GM12878 (cell line): ENCODE results near the gene ETS1. TPM values are rescaled to one million over a fixed set of nuclear protein-coding genes. Genes with fewer than 3 reads are reported as not detected.
A peak's percentile ranks its signal among the peaks of the same experiment; 100 is the strongest.

Experiments
- ATAC-seq: fragments of 200-7000 bp; cut with Tn5 transposase; 3 replicates; pipeline ENCODE4 v1.9.1; 2020; ENCODE audit warnings: mild to moderate bottlenecking, moderate library complexity
- BruUV-seq: library from RNA; stranded (reverse); fragments of 400-500 nt; replicated peaks from 2 replicates; lab custom pipeline; 2021; lab: Mats Ljungman, UMichigan
- CTCF ChIA-PET: fragments of 300-600 bp; sonication (Branson Sonifier 250); formaldehyde crosslinking; extraction: SDS; loops from one replicate; lab custom pipeline; 2021; ENCODE audit warnings: inconsistent platforms; lab: Yijun Ruan, JAX
- POLR2A ChIA-PET: fragments of 350-600 bp; formaldehyde crosslinking; extraction: SDS; loops from one replicate; lab custom pipeline; 2021; ENCODE audit warnings: inconsistent platforms; lab: Charles Lee
- RAD21 ChIA-PET: fragments of 300-600 bp; sonication (Branson Sonifier 250); formaldehyde crosslinking; loops from one replicate; lab custom pipeline; 2023; ENCODE audit warnings: antibody characterized with exemption; ENCODE audit not compliant: unreplicated experiment; lab: Charles Lee
- SMC1A ChIA-PET: fragments of 300-600 bp; sonication (Branson Sonifier 250); formaldehyde crosslinking; loops from one replicate; lab custom pipeline; 2023; ENCODE audit not compliant: unreplicated experiment, uncharacterized antibody; lab: Charles Lee
- DNase-seq: peaks from one replicate; pipeline ENCODE4 v3.0.0-alpha.2; 2011; ENCODE audit warnings: low read depth, low spot score
- FAIRE-seq: peaks from 3 replicates; lab custom pipeline; 2011; peaks lifted over from hg19 to GRCh38; lab: Jason Lieb, UNC
- H2AFZ ChIP-seq: 2 replicates; pipeline ENCODE4 v1.6.0; 2011; ENCODE audit warnings: low read depth, low read length, control low read depth; ENCODE audit not compliant: control insufficient read depth
- H3K27ac ChIP-seq: 2 replicates; pipeline ENCODE4 v1.5.1; 2011; ENCODE audit warnings: control low read depth; ENCODE audit not compliant: control insufficient read depth, insufficient read depth
- H3K27me3 ChIP-seq, 2 experiments: replicated peaks in 1 of 2; 2 replicates each; pipeline versions ENCODE4 v1.6.0 to v1.6.1; 2011; ENCODE audit warnings: low read length in 1 of 2; ENCODE audit not compliant: control insufficient read depth in 2 of 2, insufficient read depth in 2 of 2
- H3K36me3 ChIP-seq, 2 experiments: 2 replicates each; pipeline ENCODE4 v1.5.1; 2011; ENCODE audit warnings: low read length in 1 of 2; ENCODE audit not compliant: control insufficient read depth in 2 of 2, insufficient read depth in 2 of 2
- H3K4me1 ChIP-seq: 2 replicates; pipeline ENCODE4 v1.6.1; 2011; ENCODE audit warnings: mild to moderate bottlenecking, low read length, moderate library complexity, mixed read lengths; ENCODE audit not compliant: control insufficient read depth, insufficient read depth
- H3K4me2 ChIP-seq: 2 replicates; pipeline ENCODE4 v1.6.0; 2011; ENCODE audit warnings: control low read depth; ENCODE audit not compliant: control insufficient read depth, insufficient read depth
- H3K4me3 ChIP-seq: fragments of 200-600 bp; sonication (generic); 2 replicates; pipeline ENCODE4 v1.5.1; 2016
- H3K79me2 ChIP-seq: 2 replicates; pipeline ENCODE4 v1.6.0; 2011; ENCODE audit warnings: low read length; ENCODE audit not compliant: control insufficient read depth, insufficient read depth
- H3K9ac ChIP-seq: 2 replicates; pipeline ENCODE4 v1.8.0; 2011; ENCODE audit warnings: low read length, control low read depth, mixed read lengths; ENCODE audit not compliant: control insufficient read depth, insufficient read depth
- H3K9me3 ChIP-seq: replicated peaks from 3 replicates; pipeline ENCODE4 v1.5.1; 2011; ENCODE audit warnings: mild to moderate bottlenecking, low read length; ENCODE audit not compliant: control insufficient read depth, insufficient read depth
- H4K20me1 ChIP-seq: 2 replicates; pipeline ENCODE4 v1.6.0; 2011; ENCODE audit not compliant: control insufficient read depth, insufficient read depth
- CEBPB ChIP-seq, 2 experiments: fragments of 150-350 bp in 1 of 2; IDR thresholded peaks; 2 replicates each; pipeline ENCODE4 v1.6.1; 2012 to 2014; ENCODE audit warnings: low read depth in 2 of 2, low read length in 2 of 2, borderline replicate concordance in 1 of 2, inconsistent platforms in 1 of 2
- FOS ChIP-seq: IDR thresholded peaks from 3 replicates; pipeline ENCODE4 v1.6.1; 2011; ENCODE audit warnings: borderline replicate concordance; ENCODE audit not compliant: insufficient read length; ENCODE audit errors: extremely low read depth
- FOXK2 ChIP-seq: fragments of 450-650 bp; IDR thresholded peaks from 2 replicates; pipeline ENCODE4 v1.6.1; 2017; ENCODE audit warnings: mild to moderate bottlenecking, moderate library complexity
- HDGF ChIP-seq: fragments of 450-650 bp; IDR thresholded peaks from 2 replicates; pipeline ENCODE4 v1.6.1; 2016; ENCODE audit warnings: antibody characterized with exemption
- MEF2B ChIP-seq: fragments of 450-650 bp; IDR thresholded peaks from 2 replicates; pipeline ENCODE4 v1.6.1; 2018; ENCODE audit warnings: mild to moderate bottlenecking, moderate library complexity; ENCODE audit not compliant: partially characterized antibody, poor library complexity, severe bottlenecking
- NR2C2 ChIP-seq: IDR thresholded peaks from 2 replicates; pipeline ENCODE4 v1.6.1; 2011; ENCODE audit warnings: borderline replicate concordance, low read depth; ENCODE audit not compliant: control insufficient read depth, insufficient read length
- RAD21 ChIP-seq: IDR thresholded peaks from 2 replicates; pipeline ENCODE4 v1.6.1; 2011; ENCODE audit warnings: mild to moderate bottlenecking, low read depth, low read length, moderate library complexity; ENCODE audit not compliant: insufficient read depth
- SMAD1 ChIP-seq: fragments of 450-650 bp; IDR thresholded peaks from 2 replicates; pipeline ENCODE4 v1.6.1; 2018; ENCODE audit warnings: mild to moderate bottlenecking, low read depth; ENCODE audit not compliant: partially characterized antibody
- SMARCA5 ChIP-seq: fragments of 450-650 bp; IDR thresholded peaks from 2 replicates; pipeline ENCODE4 v1.6.1; 2017; ENCODE audit warnings: mild to moderate bottlenecking
- SRF ChIP-seq, 2 experiments: IDR thresholded peaks; 2 replicates each; pipeline ENCODE4 v1.6.1; 2011; ENCODE audit warnings: low read depth in 2 of 2, low read length in 2 of 2, mild to moderate bottlenecking in 1 of 2, moderate library complexity in 1 of 2
- SUZ12 ChIP-seq: fragments of 200-600 bp; sonication (generic); IDR thresholded peaks from one replicate; pipeline ENCODE4 v1.6.1; 2018; ENCODE audit warnings: antibody characterized with exemption, mild to moderate bottlenecking; ENCODE audit not compliant: unreplicated experiment
- TAF1 ChIP-seq: IDR thresholded peaks from 2 replicates; pipeline ENCODE4 v1.6.1; 2011; ENCODE audit warnings: mild to moderate bottlenecking, low read depth, low read length, borderline replicate concordance
- TARDBP ChIP-seq: IDR thresholded peaks from 2 replicates; pipeline ENCODE4 v1.6.1; 2016; ENCODE audit warnings: borderline replicate concordance
- YY1 ChIP-seq: IDR thresholded peaks from 2 replicates; pipeline ENCODE4 v1.6.1; 2011; ENCODE audit warnings: low read depth, mild to moderate bottlenecking, low read length
- ZNF207 ChIP-seq: fragments of 450-650 bp; IDR thresholded peaks from 2 replicates; pipeline ENCODE4 v1.6.1; 2014; ENCODE audit warnings: antibody characterized with exemption, mild to moderate bottlenecking, borderline replicate concordance
- WGBS: methylation state at CpG from one replicate; pipeline ENCODE4 v1.1.6; 2016; ENCODE audit warnings: low lambda C conversion rate; ENCODE audit not compliant: insufficient replicate concordance, insufficient coverage; ENCODE audit errors: missing lambda C conversion rate; 5-methylcytosine and 5-hydroxymethylcytosine counted together
- in situ Hi-C: fragments of 300-500 bp; cut with MboI; formaldehyde crosslinking; loops from 9 replicates; pipeline ENCODE4 v1.14.3; 2018; ENCODE audit warnings: mixed read lengths
- intact Hi-C: fragments of 100-400 bp; cut with micrococcal nuclease; formaldehyde crosslinking; loops from one replicate; pipeline ENCODE4 v1.14.2; 2022; ENCODE audit not compliant: unreplicated experiment
- polyA plus RNA-seq, 11 experiments: library from polyadenylated mRNA; depleted of rRNA in 4 of 11; unstranded in 6 of 11; stranded (reverse) in 5 of 11; fragments of >200 nt; fragmentation: Nextera tagmentation in 4 of 11; fragmentation: Illumina TruSeq in 1 of 11; extraction: Ambion mirVana in 4 of 11; extraction: Trizol in 1 of 11; gene quantifications; 1 replicate in 1 of 11; 2 replicates in 10 of 11; pipeline versions ENCODE4 v1.2.1 to v1.2.3, GENCODE V29; 2011 to 2016; ENCODE audit warnings: inconsistent platforms in 2 of 11, missing spikeins in 2 of 11, low read depth in 1 of 11
- total RNA-seq, 4 experiments: library from RNA; depleted of rRNA in 3 of 4; stranded (reverse); fragments of >200 nt in 3 of 4; fragmentation: Illumina TruSeq in 1 of 4; extraction: Trizol in 1 of 4; gene quantifications; 2 replicates each; pipeline versions ENCODE4 v1.2.1 to v1.2.3, GENCODE V29; 2013 to 2021
- TF ChIP-seq, protein P1 (sequence below): fragments of 450-650 bp; IDR thresholded peaks from 2 replicates; pipeline ENCODE4 v1.6.1; 2014; ENCODE audit warnings: mild to moderate bottlenecking
- TF ChIP-seq, protein P2 (sequence below): fragments of 450-650 bp; IDR thresholded peaks from 2 replicates; pipeline ENCODE4 v1.6.1; 2017; ENCODE audit warnings: low read depth, mild to moderate bottlenecking, moderate library complexity
- TF ChIP-seq, protein P3 (sequence below): IDR thresholded peaks from 2 replicates; pipeline ENCODE4 v1.6.1; 2011; ENCODE audit warnings: mild to moderate bottlenecking, low read depth, low read length, moderate library complexity; ENCODE audit not compliant: insufficient replicate concordance

ETS1 gene
- total and polyA plus RNA-seq, 10 of the 15 experiments (the other 5 are each of a cell fraction or from before 2014, with no cell fraction given), result 12.5 to 112 (median 55.5) TPM

DNA sequence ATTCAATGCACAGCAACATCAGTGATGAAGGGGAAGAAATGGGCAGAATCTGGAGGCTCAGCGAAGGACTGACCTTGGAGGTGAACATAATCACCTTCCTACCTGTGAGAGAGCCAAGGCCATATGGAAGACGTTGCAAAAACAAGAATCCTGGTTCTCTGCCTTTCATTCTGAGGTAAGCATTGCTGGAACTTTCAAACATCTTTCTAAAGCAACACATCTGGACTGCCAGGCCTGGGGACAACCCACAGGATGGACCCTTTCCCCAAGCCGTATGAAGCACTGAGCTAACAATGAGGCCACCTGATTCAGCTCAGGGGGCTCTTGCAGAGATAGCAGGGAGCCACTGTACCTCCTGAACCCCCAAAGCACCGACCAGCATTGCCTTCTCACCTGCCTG is 70.5 kb downstream of the ETS1 start:
- Histone ChIP-seq H3K27ac (peak overlapping the region; percentile 96; the same call in 1 of the 2 replicates), H3K79me2 (peaks cover 99% of the 10 kb centered on the region), H3K4me2 (peak overlapping the region; percentile 93), H2AFZ (no peak overlapping the region), H3K9ac (peak overlapping the region; percentile 97), H3K27me3 (no peaks in the 10 kb centered on the region), H3K9me3 (no peaks in the 10 kb centered on the region), H4K20me1 (no peaks in the 10 kb centered on the region), H3K4me1 (peaks cover 3% of the 10 kb centered on the region; the same call in 1 of the 2 replicates), H3K4me3 (peak overlapping the region; percentile 96), H3K36me3 (peaks cover 3 to 12% of the 10 kb centered on the region in 2 experiments)
- peak; percentile 3; the same call in 1 of the 3 replicates for ATAC-seq
- RAD21 ChIA-PET, result interaction anchor here (0.7 to 10.3 kb wide), 17 partner anchors 9 to 314 kb away, joined by 3 to 144 read pairs (median 6); no protein-coding TSS in a partner anchor
- no peak for DNase-seq
- WGBS, result 19% methylated on average over 4 of the region's 4 CpGs
- POLR2A ChIA-PET, result interaction anchor here (0.6 to 6.7 kb wide), 12 partner anchors 14 to 218 kb away, joined by 3 to 41 read pairs (median 4); no protein-coding TSS in a partner anchor
- intact Hi-C loops (loop anchor here (2.0 to 5.0 kb wide), 3 partner anchors 34 to 240 kb away; no protein-coding TSS in a partner anchor), in situ Hi-C loops (no loop called here)
- CTCF ChIA-PET, result interaction anchor here (1.0 to 5.8 kb wide), 11 partner anchors 7 to 227 kb away, joined by 3 to 43 read pairs (median 5); no protein-coding TSS in a partner anchor
- SMC1A ChIA-PET, result interaction anchor here (0.8 to 9.8 kb wide), 22 partner anchors 7 to 314 kb away, joined by 3 to 154 read pairs (median 9); no protein-coding TSS in a partner anchor
- no TSS peak for BruUV-seq
- no peak for FAIRE-seq
- TF ChIP-seq YY1 (no peak), MEF2B (no peak), TAF1 (no peak), SMAD1 (no peak), SRF (IDR thresholded peaks at IDR 0.05; ENCODE audit: low read depth in 2 of 2, low read length in 2 of 2) (no peak), CEBPB (IDR thresholded peaks at IDR 0.05; ENCODE audit: borderline replicate concordance in 1 of 2, low read depth in 2 of 2, low read length in 2 of 2) (no peak), FOS (no peak), TARDBP (no peak), FOXK2 (no peak), ZNF207 (no peak), SUZ12 (no peak), RAD21 (no peak), SMARCA5 (no peak), NR2C2 (no peak), HDGF (no peak)
- TF ChIP-seq, protein P1, sequence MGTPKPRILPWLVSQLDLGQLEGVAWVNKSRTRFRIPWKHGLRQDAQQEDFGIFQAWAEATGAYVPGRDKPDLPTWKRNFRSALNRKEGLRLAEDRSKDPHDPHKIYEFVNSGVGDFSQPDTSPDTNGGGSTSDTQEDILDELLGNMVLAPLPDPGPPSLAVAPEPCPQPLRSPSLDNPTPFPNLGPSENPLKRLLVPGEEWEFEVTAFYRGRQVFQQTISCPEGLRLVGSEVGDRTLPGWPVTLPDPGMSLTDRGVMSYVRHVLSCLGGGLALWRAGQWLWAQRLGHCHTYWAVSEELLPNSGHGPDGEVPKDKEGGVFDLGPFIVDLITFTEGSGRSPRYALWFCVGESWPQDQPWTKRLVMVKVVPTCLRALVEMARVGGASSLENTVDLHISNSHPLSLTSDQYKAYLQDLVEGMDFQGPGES, result no peak
- TF ChIP-seq, protein P2, sequence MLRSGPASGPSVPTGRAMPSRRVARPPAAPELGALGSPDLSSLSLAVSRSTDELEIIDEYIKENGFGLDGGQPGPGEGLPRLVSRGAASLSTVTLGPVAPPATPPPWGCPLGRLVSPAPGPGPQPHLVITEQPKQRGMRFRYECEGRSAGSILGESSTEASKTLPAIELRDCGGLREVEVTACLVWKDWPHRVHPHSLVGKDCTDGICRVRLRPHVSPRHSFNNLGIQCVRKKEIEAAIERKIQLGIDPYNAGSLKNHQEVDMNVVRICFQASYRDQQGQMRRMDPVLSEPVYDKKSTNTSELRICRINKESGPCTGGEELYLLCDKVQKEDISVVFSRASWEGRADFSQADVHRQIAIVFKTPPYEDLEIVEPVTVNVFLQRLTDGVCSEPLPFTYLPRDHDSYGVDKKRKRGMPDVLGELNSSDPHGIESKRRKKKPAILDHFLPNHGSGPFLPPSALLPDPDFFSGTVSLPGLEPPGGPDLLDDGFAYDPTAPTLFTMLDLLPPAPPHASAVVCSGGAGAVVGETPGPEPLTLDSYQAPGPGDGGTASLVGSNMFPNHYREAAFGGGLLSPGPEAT, result no peak
- TF ChIP-seq, protein P3, sequence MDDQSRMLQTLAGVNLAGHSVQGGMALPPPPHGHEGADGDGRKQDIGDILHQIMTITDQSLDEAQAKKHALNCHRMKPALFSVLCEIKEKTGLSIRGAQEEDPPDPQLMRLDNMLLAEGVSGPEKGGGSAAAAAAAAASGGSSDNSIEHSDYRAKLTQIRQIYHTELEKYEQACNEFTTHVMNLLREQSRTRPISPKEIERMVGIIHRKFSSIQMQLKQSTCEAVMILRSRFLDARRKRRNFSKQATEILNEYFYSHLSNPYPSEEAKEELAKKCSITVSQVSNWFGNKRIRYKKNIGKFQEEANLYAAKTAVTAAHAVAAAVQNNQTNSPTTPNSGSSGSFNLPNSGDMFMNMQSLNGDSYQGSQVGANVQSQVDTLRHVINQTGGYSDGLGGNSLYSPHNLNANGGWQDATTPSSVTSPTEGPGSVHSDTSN, result no peak
